Activated naive CD8-positive, alpha-beta T cell treated with anti-CD3 and anti-CD28 coated beads, Interleukin-2, amount 10 ng/mL, durations not matched to agents 7 days and 5 days (primary cell): ENCODE data around the gene FAM107A. TPM values are rescaled to one million over a fixed set of nuclear protein-coding genes. Genes with fewer than 3 reads are reported as not detected.

ENCODE experiments used
- ATAC-seq: fragments of 150-1000 bp; cut with Tn5 transposase; one replicate; pipeline ENCODE4 v1.10.0; 2021; ENCODE audit warnings: low read depth, moderate library complexity
- POLR2A ChIA-PET: fragments of 350-600 bp; sonication (Branson Sonifier 250); formaldehyde crosslinking; loops from one replicate; lab custom pipeline; 2021; ENCODE audit warnings: antibody characterized with exemption; lab: Charles Lee
- DNase-seq: peaks from one replicate; pipeline ENCODE4 v3.0.0; 2021
- H3K27ac Mint-ChIP-seq: one replicate; pipeline ENCODE4 v1.8.0; 2022; ENCODE audit warnings: mild to moderate bottlenecking, mixed read lengths
- H3K27me3 Mint-ChIP-seq: one replicate; pipeline ENCODE4 v1.8.0; 2022; ENCODE audit warnings: mild to moderate bottlenecking, moderate library complexity, mixed read lengths
- H3K36me3 Mint-ChIP-seq: one replicate; pipeline ENCODE4 v1.8.0; 2021; ENCODE audit warnings: mild to moderate bottlenecking, mixed read lengths
- H3K4me1 Mint-ChIP-seq: one replicate; pipeline ENCODE4 v1.8.0; 2021; ENCODE audit warnings: mixed read lengths
- H3K4me3 Mint-ChIP-seq: one replicate; pipeline ENCODE4 v1.8.0; 2022; ENCODE audit warnings: mild to moderate bottlenecking, moderate library complexity, mixed read lengths
- H3K9me3 Mint-ChIP-seq: one replicate; pipeline ENCODE4 v1.8.0; 2021; ENCODE audit warnings: mixed read lengths
- total RNA-seq, 2 experiments: library from RNA; stranded (reverse); gene quantifications; one replicate each; pipeline ENCODE4 v1.2.3, GENCODE V29; 2021

FAM107A gene
- total RNA-seq, 2 experiments from 2014 or later, result not detected

GRCh38 chr3:58556001-58556400 lies 21.2 kb downstream of the FAM107A start:
- peaks cover 5% of the 10 kb centered on the region for H3K9me3 Mint-ChIP-seq
- H3K36me3 Mint-ChIP-seq, result no peaks in the 10 kb centered on the region
- no peak overlapping the region for H3K4me3 Mint-ChIP-seq
- H3K4me1 Mint-ChIP-seq, result no peaks in the 10 kb centered on the region
- ATAC-seq (no peak), DNase-seq (no peak)
- no peak overlapping the region for H3K27ac Mint-ChIP-seq
- POLR2A ChIA-PET, result no interaction called here
- peaks cover 2% of the 10 kb centered on the region for H3K27me3 Mint-ChIP-seq

GRCh38 chr3:58555203-58555602 lies 22.0 kb downstream of the FAM107A start:
- H3K27ac Mint-ChIP-seq, result no peak overlapping the region

GRCh38 chr3:58553003-58553402 lies 24.2 kb downstream of the FAM107A start:
- Mint-ChIP-seq H3K27me3 (peaks cover 2% of the 10 kb centered on the region), H3K27ac (no peak overlapping the region), H3K4me3 (no peak overlapping the region), H3K4me1 (no peaks in the 10 kb centered on the region), H3K9me3 (peaks cover 5% of the 10 kb centered on the region), H3K36me3 (no peaks in the 10 kb centered on the region)
- ATAC-seq (no peak), DNase-seq (no peak)
- POLR2A ChIA-PET, result no interaction called here

More at GRCh38 chr3:58555203-58555602, 22.0 kb downstream of the FAM107A start:
- no peaks in the 10 kb centered on the region for H3K36me3 Mint-ChIP-seq
- ATAC-seq (no peak), DNase-seq (no peak)
- H3K9me3 Mint-ChIP-seq, result peaks cover 5% of the 10 kb centered on the region
- POLR2A ChIA-PET, result no interaction called here
- H3K4me3 Mint-ChIP-seq, result no peak overlapping the region
- H3K27me3 Mint-ChIP-seq, result peaks cover 2% of the 10 kb centered on the region
- H3K4me1 Mint-ChIP-seq, result no peaks in the 10 kb centered on the region

- POLR2A ChIA-PET, result no interaction called here
- no peak overlapping the region for H3K27ac Mint-ChIP-seq
- H3K36me3 Mint-ChIP-seq, result no peaks in the 10 kb centered on the region
- peaks cover 7% of the 10 kb centered on the region for H3K27me3 Mint-ChIP-seq
- no peaks in the 10 kb centered on the region for H3K4me1 Mint-ChIP-seq
- DNase-seq (no peak), ATAC-seq (no peak)
- H3K4me3 Mint-ChIP-seq, result no peak overlapping the region
- H3K9me3 Mint-ChIP-seq, result peaks cover 5% of the 10 kb centered on the region
These were observed 25.5 kb downstream of the FAM107A start for GRCh38 chr3:58551636-58552180.

GRCh38 chr3:58544541-58544940 lies 32.6 kb downstream of the FAM107A start:
- Mint-ChIP-seq H3K4me1 (peaks cover 1% of the 10 kb centered on the region), H3K4me3 (no peak overlapping the region), H3K9me3 (no peaks in the 10 kb centered on the region), H3K36me3 (no peaks in the 10 kb centered on the region), H3K27me3 (peaks cover 28% of the 10 kb centered on the region), H3K27ac (no peak overlapping the region)
- no peak for DNase-seq
- POLR2A ChIA-PET, result no interaction called here
- ATAC-seq, result no peak

GRCh38 chr3:58540176-58540858 lies 36.9 kb downstream of the FAM107A start:
- ATAC-seq (no peak), DNase-seq (no peak)
- Mint-ChIP-seq H3K4me3 (no peak overlapping the region), H3K36me3 (no peaks in the 10 kb centered on the region), H3K4me1 (peaks cover 12% of the 10 kb centered on the region), H3K27me3 (peaks cover 23% of the 10 kb centered on the region), H3K27ac (no peak overlapping the region), H3K9me3 (no peaks in the 10 kb centered on the region)
- POLR2A ChIA-PET, result no interaction called here

- DNase-seq (no peak), ATAC-seq (no peak)
- peaks cover 17% of the 10 kb centered on the region for H3K27me3 Mint-ChIP-seq
- POLR2A ChIA-PET, result no interaction called here
- no peaks in the 10 kb centered on the region for H3K36me3 Mint-ChIP-seq
- H3K27ac Mint-ChIP-seq, result no peak overlapping the region
- H3K4me3 Mint-ChIP-seq, result no peak overlapping the region
- H3K9me3 Mint-ChIP-seq, result no peaks in the 10 kb centered on the region
- peaks cover 12% of the 10 kb centered on the region for H3K4me1 Mint-ChIP-seq
These were observed 37.6 kb downstream of the FAM107A start for GRCh38 chr3:58539626-58540025.

- DNase-seq, result no peak
- Mint-ChIP-seq H3K27me3 (peaks cover 6% of the 10 kb centered on the region), H3K27ac (no peak overlapping the region), H3K9me3 (no peaks in the 10 kb centered on the region), H3K36me3 (no peaks in the 10 kb centered on the region), H3K4me1 (peaks cover 15% of the 10 kb centered on the region), H3K4me3 (no peak overlapping the region)
- ATAC-seq, result no peak
- POLR2A ChIA-PET, result no interaction called here
These were observed 39.5 kb downstream of the FAM107A start for GRCh38 chr3:58537412-58538301.

- no peaks in the 10 kb centered on the region for H3K36me3 Mint-ChIP-seq
- DNase-seq, result no peak
- POLR2A ChIA-PET, result no interaction called here
- peaks cover 18% of the 10 kb centered on the region for H3K4me1 Mint-ChIP-seq
- H3K27ac Mint-ChIP-seq, result no peak within 1 kb of the TSS
- H3K9me3 Mint-ChIP-seq, result no peaks in the 10 kb centered on the region
- H3K4me3 Mint-ChIP-seq, result no peak within 1 kb of the TSS
- H3K27me3 Mint-ChIP-seq, result peaks cover under 1% of the 10 kb centered on the region
- ATAC-seq, result no peak
These were observed 40.4 kb downstream of the FAM107A start, which contains the start of gene ACOX2 for GRCh38 chr3:58536501-58537411. TSS of gene ACOX2 (minus strand) at chr3:58537190. CDS start at chr3:58535106, 2,084 bp downstream.

GRCh38 chr3:58535531-58536500 lies 41.4 kb downstream of the FAM107A start:
- POLR2A ChIA-PET, result interaction anchor here (1.1 kb wide), 1 partner anchor 229 kb away, joined by 3 read pairs; the partner anchor contains the start of genes HTD2 and RPP14
- no peak overlapping the region for H3K27ac Mint-ChIP-seq

GRCh38 chr3:58534592-58535494 lies 42.3 kb downstream of the FAM107A start:
- no peaks in the 10 kb centered on the region for H3K27me3 Mint-ChIP-seq
- ATAC-seq (no peak), DNase-seq (no peak)
- no peaks in the 10 kb centered on the region for H3K9me3 Mint-ChIP-seq
- H3K4me1 Mint-ChIP-seq, result peaks cover 18% of the 10 kb centered on the region
- no peak overlapping the region for H3K27ac Mint-ChIP-seq
- POLR2A ChIA-PET, result interaction anchor here (1.1 kb wide), 1 partner anchor 228 kb away, joined by 3 read pairs; the partner anchor contains the start of genes HTD2 and RPP14
- no peak overlapping the region for H3K4me3 Mint-ChIP-seq
- H3K36me3 Mint-ChIP-seq, result no peaks in the 10 kb centered on the region

More at GRCh38 chr3:58535531-58536500, 41.4 kb downstream of the FAM107A start:
- DNase-seq, result no peak
- Mint-ChIP-seq H3K4me1 (peaks cover 18% of the 10 kb centered on the region), H3K4me3 (no peak overlapping the region), H3K36me3 (no peaks in the 10 kb centered on the region), H3K9me3 (no peaks in the 10 kb centered on the region), H3K27me3 (no peaks in the 10 kb centered on the region)
- peak; percentile 35 for ATAC-seq
